GM12878 (cell line): Measurements from ENCODE around the gene ULK4. TPM values are rescaled to one million over a fixed set of nuclear protein-coding genes. Genes with fewer than 3 reads are reported as not detected.

Experiments used
- ATAC-seq: fragments of 200-7000 bp; cut with Tn5 transposase; 3 replicates; pipeline ENCODE4 v1.9.1; 2020; ENCODE audit warnings: mild to moderate bottlenecking, moderate library complexity
- BruUV-seq: library from RNA; stranded (reverse); fragments of 400-500 nt; replicated peaks from 2 replicates; lab custom pipeline; 2021; lab: Mats Ljungman, UMichigan
- CTCF ChIA-PET: fragments of 300-600 bp; sonication (Branson Sonifier 250); formaldehyde crosslinking; extraction: SDS; loops from one replicate; lab custom pipeline; 2021; ENCODE audit warnings: inconsistent platforms; lab: Yijun Ruan, JAX
- POLR2A ChIA-PET: fragments of 350-600 bp; formaldehyde crosslinking; extraction: SDS; loops from one replicate; lab custom pipeline; 2021; ENCODE audit warnings: inconsistent platforms; lab: Charles Lee
- RAD21 ChIA-PET: fragments of 300-600 bp; sonication (Branson Sonifier 250); formaldehyde crosslinking; loops from one replicate; lab custom pipeline; 2023; ENCODE audit warnings: antibody characterized with exemption; ENCODE audit not compliant: unreplicated experiment; lab: Charles Lee
- SMC1A ChIA-PET: fragments of 300-600 bp; sonication (Branson Sonifier 250); formaldehyde crosslinking; loops from one replicate; lab custom pipeline; 2023; ENCODE audit not compliant: unreplicated experiment, uncharacterized antibody; lab: Charles Lee
- DNase-seq: peaks from one replicate; pipeline ENCODE4 v3.0.0-alpha.2; 2011; ENCODE audit warnings: low read depth, low spot score
- FAIRE-seq: peaks from 3 replicates; lab custom pipeline; 2011; peaks lifted over from hg19 to GRCh38; lab: Jason Lieb, UNC
- H2AFZ ChIP-seq: 2 replicates; pipeline ENCODE4 v1.6.0; 2011; ENCODE audit warnings: low read depth, low read length, control low read depth; ENCODE audit not compliant: control insufficient read depth
- H3K27ac ChIP-seq: 2 replicates; pipeline ENCODE4 v1.5.1; 2011; ENCODE audit warnings: control low read depth; ENCODE audit not compliant: control insufficient read depth, insufficient read depth
- H3K27me3 ChIP-seq, 2 experiments: replicated peaks in 1 of 2; 2 replicates each; pipeline versions ENCODE4 v1.6.0 to v1.6.1; 2011; ENCODE audit warnings: low read length in 1 of 2; ENCODE audit not compliant: control insufficient read depth in 2 of 2, insufficient read depth in 2 of 2
- H3K36me3 ChIP-seq, 2 experiments: 2 replicates each; pipeline ENCODE4 v1.5.1; 2011; ENCODE audit warnings: low read length in 1 of 2; ENCODE audit not compliant: control insufficient read depth in 2 of 2, insufficient read depth in 2 of 2
- H3K4me1 ChIP-seq: 2 replicates; pipeline ENCODE4 v1.6.1; 2011; ENCODE audit warnings: mild to moderate bottlenecking, low read length, moderate library complexity, mixed read lengths; ENCODE audit not compliant: control insufficient read depth, insufficient read depth
- H3K4me2 ChIP-seq: 2 replicates; pipeline ENCODE4 v1.6.0; 2011; ENCODE audit warnings: control low read depth; ENCODE audit not compliant: control insufficient read depth, insufficient read depth
- H3K4me3 ChIP-seq: fragments of 200-600 bp; sonication (generic); 2 replicates; pipeline ENCODE4 v1.5.1; 2016
- H3K79me2 ChIP-seq: 2 replicates; pipeline ENCODE4 v1.6.0; 2011; ENCODE audit warnings: low read length; ENCODE audit not compliant: control insufficient read depth, insufficient read depth
- H3K9ac ChIP-seq: 2 replicates; pipeline ENCODE4 v1.8.0; 2011; ENCODE audit warnings: low read length, control low read depth, mixed read lengths; ENCODE audit not compliant: control insufficient read depth, insufficient read depth
- H3K9me3 ChIP-seq: replicated peaks from 3 replicates; pipeline ENCODE4 v1.5.1; 2011; ENCODE audit warnings: mild to moderate bottlenecking, low read length; ENCODE audit not compliant: control insufficient read depth, insufficient read depth
- H4K20me1 ChIP-seq: 2 replicates; pipeline ENCODE4 v1.6.0; 2011; ENCODE audit not compliant: control insufficient read depth, insufficient read depth
- ATF7 ChIP-seq: fragments of 450-650 bp; IDR thresholded peaks from 2 replicates; pipeline ENCODE4 v1.6.1; 2016; ENCODE audit warnings: low read depth, mild to moderate bottlenecking
- CBFB ChIP-seq: IDR thresholded peaks from 2 replicates; pipeline ENCODE4 v1.6.1; 2016; ENCODE audit warnings: antibody characterized with exemption, low read depth
- CBX5 ChIP-seq: sonication (generic); IDR thresholded peaks from 2 replicates; pipeline ENCODE4 v1.6.1; 2016; ENCODE audit warnings: low read depth, moderate library complexity, mild to moderate bottlenecking, inconsistent platforms
- CTCF ChIP-seq, 3 experiments: IDR thresholded peaks in 2 of 3; conservative IDR thresholded peaks in 1 of 3; 2 replicates each; pipeline ENCODE4 v1.5.1; 2011; ENCODE audit warnings: low read depth in 3 of 3, low read length in 3 of 3, mild to moderate bottlenecking in 3 of 3, control low read depth in 2 of 3, moderate library complexity in 2 of 3, inconsistent platforms in 1 of 3, mixed read lengths in 1 of 3; ENCODE audit not compliant: control insufficient read depth in 2 of 3, insufficient read depth in 1 of 3; ENCODE audit errors: extremely low read depth in 1 of 3
- E4F1 ChIP-seq: fragments of 450-650 bp; IDR thresholded peaks from 2 replicates; pipeline ENCODE4 v1.6.1; 2018; ENCODE audit warnings: borderline replicate concordance, mild to moderate bottlenecking; ENCODE audit not compliant: partially characterized antibody
- EP300 ChIP-seq, 2 experiments: fragments of 150-350 bp in 1 of 2; IDR thresholded peaks; 2 replicates each; pipeline ENCODE4 v1.6.1; 2011 to 2012; ENCODE audit warnings: low read depth in 2 of 2, low read length in 2 of 2, borderline replicate concordance in 1 of 2, improper control_type of control experiment in 1 of 2, inconsistent platforms in 1 of 2; ENCODE audit not compliant: control insufficient read depth in 1 of 2
- ESRRA ChIP-seq: IDR thresholded peaks from 2 replicates; pipeline ENCODE4 v1.6.1; 2012; ENCODE audit warnings: mild to moderate bottlenecking, low read length, improper control_type of control experiment
- NBN ChIP-seq: fragments of 450-650 bp; IDR thresholded peaks from 2 replicates; pipeline ENCODE4 v1.6.1; 2016
- NFYB ChIP-seq: IDR thresholded peaks from 2 replicates; pipeline ENCODE4 v1.6.1; 2011; ENCODE audit warnings: low read depth, mild to moderate bottlenecking, low read length, improper control_type of control experiment, moderate library complexity; ENCODE audit not compliant: insufficient read depth
- PRDM15 ChIP-seq: fragments of 450-650 bp; formaldehyde crosslinking; IDR thresholded peaks from 2 replicates; pipeline ENCODE4 v1.4.0; 2020; ENCODE audit warnings: mild to moderate bottlenecking, moderate library complexity
- SUZ12 ChIP-seq: fragments of 200-600 bp; sonication (generic); IDR thresholded peaks from one replicate; pipeline ENCODE4 v1.6.1; 2018; ENCODE audit warnings: antibody characterized with exemption, mild to moderate bottlenecking; ENCODE audit not compliant: unreplicated experiment
- ZNF592 ChIP-seq: fragments of 450-650 bp; IDR thresholded peaks from 2 replicates; pipeline ENCODE4 v1.6.1; 2017; ENCODE audit warnings: mild to moderate bottlenecking, moderate library complexity
- WGBS: methylation state at CpG from one replicate; pipeline ENCODE4 v1.1.6; 2016; ENCODE audit warnings: low lambda C conversion rate; ENCODE audit not compliant: insufficient replicate concordance, insufficient coverage; ENCODE audit errors: missing lambda C conversion rate; 5-methylcytosine and 5-hydroxymethylcytosine counted together
- in situ Hi-C: fragments of 300-500 bp; cut with MboI; formaldehyde crosslinking; loops from 9 replicates; pipeline ENCODE4 v1.14.3; 2018; ENCODE audit warnings: mixed read lengths
- intact Hi-C: fragments of 100-400 bp; cut with micrococcal nuclease; formaldehyde crosslinking; loops from one replicate; pipeline ENCODE4 v1.14.2; 2022; ENCODE audit not compliant: unreplicated experiment
- polyA plus RNA-seq, 11 experiments: library from polyadenylated mRNA; depleted of rRNA in 4 of 11; unstranded in 6 of 11; stranded (reverse) in 5 of 11; fragments of >200 nt; fragmentation: Nextera tagmentation in 4 of 11; fragmentation: Illumina TruSeq in 1 of 11; extraction: Ambion mirVana in 4 of 11; extraction: Trizol in 1 of 11; gene quantifications; 1 replicate in 1 of 11; 2 replicates in 10 of 11; pipeline versions ENCODE4 v1.2.1 to v1.2.3, GENCODE V29; 2011 to 2016; ENCODE audit warnings: inconsistent platforms in 2 of 11, missing spikeins in 2 of 11, low read depth in 1 of 11
- total RNA-seq, 4 experiments: library from RNA; depleted of rRNA in 3 of 4; stranded (reverse); fragments of >200 nt in 3 of 4; fragmentation: Illumina TruSeq in 1 of 4; extraction: Trizol in 1 of 4; gene quantifications; 2 replicates each; pipeline versions ENCODE4 v1.2.1 to v1.2.3, GENCODE V29; 2013 to 2021

The ULK4 gene
- total and polyA plus RNA-seq, 10 of the 15 experiments (the other 5 are each of a cell fraction or from before 2014, with no cell fraction given): 3.5 to 7.6 (median 6.3) TPM

- no peaks in the 10 kb centered on the region for H3K27me3 ChIP-seq
- H3K27ac ChIP-seq: no peak overlapping the region
- CTCF ChIA-PET: no interaction called here
- H3K4me1 ChIP-seq: no peaks in the 10 kb centered on the region
- no peak overlapping the region for H3K9ac ChIP-seq
- 0% methylated on average over 1 of the region's 1 CpG for WGBS
- RAD21 ChIA-PET: no interaction called here
- H3K79me2 ChIP-seq: no peaks in the 10 kb centered on the region
- no peak for DNase-seq
- H2AFZ ChIP-seq: no peak overlapping the region
- intact Hi-C loops (no loop called here), in situ Hi-C loops (no loop called here)
- POLR2A ChIA-PET: no interaction called here
- SMC1A ChIA-PET: no interaction called here
- ATAC-seq: no peak
- H3K36me3 ChIP-seq: no peaks in the 10 kb centered on the region
- no peak for FAIRE-seq
- no peak overlapping the region for H3K4me2 ChIP-seq
- no peak overlapping the region for H3K4me3 ChIP-seq
- no peaks in the 10 kb centered on the region for H3K9me3 ChIP-seq
- no TSS peak for BruUV-seq
- no peaks in the 10 kb centered on the region for H4K20me1 ChIP-seq
- TF ChIP-seq ZNF592 (no peak), CTCF (IDR thresholded peaks at IDR 0.05 in 2 of 3, conservative IDR thresholded peaks at IDR 0.05 in 1 of 3; ENCODE audit: control insufficient read depth in 2 of 3, extremely low read depth in 1 of 3, insufficient read depth in 1 of 3, low read depth in 3 of 3, low read length in 3 of 3) (no peak), SUZ12 (no peak), PRDM15 (no peak), ATF7 (no peak), ESRRA (no peak), CBX5 (no peak), CBFB (no peak), EP300 (IDR thresholded peaks at IDR 0.05; ENCODE audit: borderline replicate concordance in 1 of 2, control insufficient read depth in 1 of 2, low read depth in 2 of 2, low read length in 2 of 2) (no peak), E4F1 (no peak), NFYB (no peak), NBN (no peak)
These were observed 557.3 kb downstream of the ULK4 start for GRCh38 chr3:41404582-41404981.
